Spleen (tissue), 7 donors: Measurements from ENCODE around the gene FGF8.

Experiments
- POLR2AphosphoS5 ChIP-seq, 3 donors: sonication (generic); formaldehyde crosslinking; IDR thresholded peaks; one replicate each; pipeline ENCODE4 v1.5.1; 2017; ENCODE audit warnings: antibody characterized with exemption in 3 of 3
- TF ChIP-seq, protein P1 (sequence below), 11 experiments: fragments of 200-600 bp in 7 of 11; fragments of 450-650 bp in 4 of 11; sonication (generic) in 4 of 11; IDR thresholded peaks in 8 of 11; conservative IDR thresholded peaks in 3 of 11; 1 replicate in 7 of 11; 2 replicates in 4 of 11; pipeline versions ENCODE4 v1.4.0 to v1.8.0; 2016 to 2021; ENCODE audit warnings: antibody characterized with exemption in 11 of 11, inconsistent platforms in 4 of 11, mild to moderate bottlenecking in 1 of 11
- donor health status: DM: no; HTN: no; CAD: no; lungs with moderate emphysema.
- donor health status: DM: no; HTN: no; CAD: no.
- donor health status: DM: no; HTN: no; CAD: no.

DNA sequence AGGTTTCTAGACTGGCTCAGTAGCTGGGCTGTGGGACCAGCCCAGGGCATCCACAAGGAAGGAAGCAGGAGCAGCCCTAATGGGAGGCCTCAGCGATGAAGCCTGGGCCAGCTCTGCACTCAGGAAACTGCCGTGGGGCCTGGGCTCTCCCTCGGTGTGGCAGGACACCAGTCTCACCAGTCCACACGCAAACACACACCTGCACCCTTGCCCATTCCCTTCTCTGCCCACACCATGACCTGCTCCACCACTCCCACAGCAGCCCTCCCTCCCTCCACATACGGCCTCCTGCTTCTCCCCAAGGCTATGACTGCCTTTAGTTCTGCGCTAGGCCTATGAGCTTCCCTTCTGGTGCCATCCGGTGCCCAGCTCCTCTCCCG is 7.1 kb downstream of the FGF8 start:
- TF ChIP-seq, protein P1, sequence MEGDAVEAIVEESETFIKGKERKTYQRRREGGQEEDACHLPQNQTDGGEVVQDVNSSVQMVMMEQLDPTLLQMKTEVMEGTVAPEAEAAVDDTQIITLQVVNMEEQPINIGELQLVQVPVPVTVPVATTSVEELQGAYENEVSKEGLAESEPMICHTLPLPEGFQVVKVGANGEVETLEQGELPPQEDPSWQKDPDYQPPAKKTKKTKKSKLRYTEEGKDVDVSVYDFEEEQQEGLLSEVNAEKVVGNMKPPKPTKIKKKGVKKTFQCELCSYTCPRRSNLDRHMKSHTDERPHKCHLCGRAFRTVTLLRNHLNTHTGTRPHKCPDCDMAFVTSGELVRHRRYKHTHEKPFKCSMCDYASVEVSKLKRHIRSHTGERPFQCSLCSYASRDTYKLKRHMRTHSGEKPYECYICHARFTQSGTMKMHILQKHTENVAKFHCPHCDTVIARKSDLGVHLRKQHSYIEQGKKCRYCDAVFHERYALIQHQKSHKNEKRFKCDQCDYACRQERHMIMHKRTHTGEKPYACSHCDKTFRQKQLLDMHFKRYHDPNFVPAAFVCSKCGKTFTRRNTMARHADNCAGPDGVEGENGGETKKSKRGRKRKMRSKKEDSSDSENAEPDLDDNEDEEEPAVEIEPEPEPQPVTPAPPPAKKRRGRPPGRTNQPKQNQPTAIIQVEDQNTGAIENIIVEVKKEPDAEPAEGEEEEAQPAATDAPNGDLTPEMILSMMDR (IDR thresholded peaks at IDR 0.05 in 8 of 11, conservative IDR thresholded peaks at IDR 0.05 in 3 of 11), result no peak
- TF ChIP-seq POLR2AphosphoS5 (IDR thresholded peaks at IDR 0.05), result no peak
